Stimulated activated CD8-positive, alpha-beta memory T cell treated with anti-CD3 and anti-CD28 coated beads, Interleukin-7, amount 100 ng/mL, for 4 hours (primary cell): ENCODE results near the gene MAPK8.
"Not testable (repeated sequence)": the region's sequence is repeated elsewhere in the genome, so short reads cannot be mapped to it uniquely, and the experiment has no call there.

Experiments used
- DNase-seq, 2 donors: peaks; one replicate each; pipeline ENCODE4 v3.0.0-alpha.2; 2020; ENCODE audit warnings: low read depth in 2 of 2

The MAPK8 gene

GRCh38 chr10:48306265-48306869 lies at the start of gene MAPK8:
TSS of gene MAPK8 (plus strand) at chr10:48306677. CDS start at chr10:48401661, 94,984 bp downstream.
- peak; percentile 88 to 92 for DNase-seq

- no peak for DNase-seq
These were observed 49.0 kb upstream of the MAPK8 start for GRCh38 chr10:48257407-48257961.

- DNase-seq: no peak
These were observed 48.4 kb upstream of the MAPK8 start for GRCh38 chr10:48258105-48258504.

- no peak for DNase-seq
These were observed 39.9 kb upstream of the MAPK8 start for GRCh38 chr10:48266528-48266927.

- no peak for DNase-seq
These were observed 35.3 kb upstream of the MAPK8 start for GRCh38 chr10:48271047-48271730.

- DNase-seq: no peak
These were observed 33.8 kb upstream of the MAPK8 start for GRCh38 chr10:48272682-48273081.

GRCh38 chr10:48273741-48274140 lies 32.7 kb upstream of the MAPK8 start:
- no peak for DNase-seq

- DNase-seq: no peak
These were observed 31.8 kb upstream of the MAPK8 start, which contains the start of gene FRMPD2 for GRCh38 chr10:48274636-48275035. TSS of gene FRMPD2 (minus strand) at chr10:48274696. CDS start at chr10:48274567, 129 bp downstream.

- DNase-seq: no peak
These were observed 29.4 kb upstream of the MAPK8 start for GRCh38 chr10:48277093-48277492.

- DNase-seq: no peak
These were observed 27.3 kb upstream of the MAPK8 start for GRCh38 chr10:48279081-48279751.

- not testable (repeated sequence) for DNase-seq
These were observed 24.8 kb upstream of the MAPK8 start for GRCh38 chr10:48281697-48282096.

GRCh38 chr10:48282829-48283228 lies 23.6 kb upstream of the MAPK8 start:
- no peak for DNase-seq

GRCh38 chr10:48284002-48284546 lies 22.4 kb upstream of the MAPK8 start:
- no peak for DNase-seq

GRCh38 chr10:48284811-48285210 lies 21.7 kb upstream of the MAPK8 start:
- no peak for DNase-seq

GRCh38 chr10:48285710-48286109 lies 20.8 kb upstream of the MAPK8 start:
- no peak for DNase-seq

- no peak for DNase-seq
These were observed 20.1 kb upstream of the MAPK8 start for GRCh38 chr10:48286356-48286755.

- no peak for DNase-seq
These were observed 18.8 kb upstream of the MAPK8 start for GRCh38 chr10:48287417-48288391.

- no peak for DNase-seq
These were observed 17.8 kb upstream of the MAPK8 start for GRCh38 chr10:48288661-48289060.

- DNase-seq: peak in 1 of 2 donors; percentile 15
These were observed 16.8 kb upstream of the MAPK8 start for GRCh38 chr10:48289501-48290238.

GRCh38 chr10:48290286-48290685 lies 16.2 kb upstream of the MAPK8 start:
- no peak for DNase-seq
